Activated T-cell treated with anti-CD3 and anti-CD28 coated beads, Interleukin-2, amount 50 U/mL, for 4 hours (primary cell): Measurements from ENCODE around the gene SH3BGRL. TPM values are rescaled to one million over a fixed set of nuclear protein-coding genes. Genes with fewer than 3 reads are reported as not detected.
A peak's percentile ranks its signal among the peaks of the same experiment; 100 is the strongest.

Experiments
- ATAC-seq, 2 donors: fragments of 200-7000 bp; cut with Tn5 transposase; one replicate each; pipeline ENCODE4 v1.10.0; 2021
- DNase-seq: peaks from one replicate; pipeline ENCODE4 v3.0.0-alpha.2; 2020
- H3K27me3 Mint-ChIP-seq: one replicate; pipeline ENCODE4 v1.8.0; 2021; ENCODE audit warnings: low read depth, mixed read lengths
- H3K36me3 Mint-ChIP-seq: one replicate; pipeline ENCODE4 v1.8.0; 2022; ENCODE audit warnings: mixed read lengths; ENCODE audit not compliant: insufficient read depth
- H3K4me1 Mint-ChIP-seq: one replicate; pipeline ENCODE4 v1.8.0; 2021; ENCODE audit warnings: low read depth, mixed read lengths
- H3K4me3 Mint-ChIP-seq: one replicate; pipeline ENCODE4 v1.8.0; 2021; ENCODE audit warnings: mild to moderate bottlenecking, moderate library complexity, mixed read lengths
- H3K9me3 Mint-ChIP-seq: one replicate; pipeline ENCODE4 v1.8.0; 2021; ENCODE audit warnings: mixed read lengths
- total RNA-seq, 3 donors: library from RNA; stranded (reverse); gene quantifications; one replicate each; pipeline ENCODE4 v1.2.1, GENCODE V29; 2021

The SH3BGRL gene
- total RNA-seq = 10 to 100 TPM; 14.0 to 17.4 (median 14.2) TPM

GRCh38 chrX:81201671-81202455 is at the start of gene SH3BGRL, which contains the start of gene HMGN5:
TSS of gene SH3BGRL (plus strand) at chrX:81202102. CDS start at chrX:81202201, 99 bp downstream.
TSS of gene HMGN5 (minus strand) at chrX:81201913. CDS start at chrX:81121549, 80,364 bp downstream.
- Mint-ChIP-seq H3K4me1 (peaks cover 50% of the 10 kb centered on the region), H3K9me3 (no peaks in the 10 kb centered on the region), H3K27me3 (no peaks in the 10 kb centered on the region), H3K36me3 (peaks cover 4% of the 10 kb centered on the region), H3K4me3 (peak within 1 kb of the TSS; percentile 95)
- peak; percentile 54 for DNase-seq
- peak; percentile 96 to 97 for ATAC-seq

- no peak for DNase-seq
- Mint-ChIP-seq H3K27me3 (no peaks in the 10 kb centered on the region), H3K4me1 (no peaks in the 10 kb centered on the region), H3K36me3 (no peaks in the 10 kb centered on the region), H3K4me3 (no peak overlapping the region), H3K9me3 (no peaks in the 10 kb centered on the region)
- ATAC-seq = no peak
Observed at GRCh38 chrX:81168391-81168790, 33.5 kb upstream of the SH3BGRL start.

GRCh38 chrX:81174286-81174685 is 27.6 kb upstream of the SH3BGRL start:
- H3K9me3 Mint-ChIP-seq = no peaks in the 10 kb centered on the region

GRCh38 chrX:81195259-81195658 is 6.6 kb upstream of the SH3BGRL start:
- H3K4me1 Mint-ChIP-seq = peaks cover 4% of the 10 kb centered on the region
- no peaks in the 10 kb centered on the region for H3K9me3 Mint-ChIP-seq
- H3K27me3 Mint-ChIP-seq = no peaks in the 10 kb centered on the region
- DNase-seq = no peak
- ATAC-seq = peak in 1 of 2 donors; percentile 18
- H3K36me3 Mint-ChIP-seq = no peaks in the 10 kb centered on the region
- H3K4me3 Mint-ChIP-seq = no peak overlapping the region

More at GRCh38 chrX:81174286-81174685, 27.6 kb upstream of the SH3BGRL start:
- DNase-seq = no peak
- Mint-ChIP-seq H3K4me3 (no peak overlapping the region), H3K4me1 (no peaks in the 10 kb centered on the region), H3K27me3 (no peaks in the 10 kb centered on the region), H3K36me3 (no peaks in the 10 kb centered on the region)
- no peak for ATAC-seq

- DNase-seq (peak; percentile 48), ATAC-seq (peak; percentile 55 to 75)
- no peaks in the 10 kb centered on the region for H3K9me3 Mint-ChIP-seq
- H3K36me3 Mint-ChIP-seq = no peaks in the 10 kb centered on the region
- peaks cover 4% of the 10 kb centered on the region for H3K4me1 Mint-ChIP-seq
- no peaks in the 10 kb centered on the region for H3K27me3 Mint-ChIP-seq
- H3K4me3 Mint-ChIP-seq = no peak overlapping the region
Observed at GRCh38 chrX:81195712-81196111, 6.2 kb upstream of the SH3BGRL start.

- Mint-ChIP-seq H3K4me3 (peak overlapping the region; percentile 95), H3K9me3 (no peaks in the 10 kb centered on the region), H3K4me1 (peaks cover 42% of the 10 kb centered on the region), H3K36me3 (peaks cover 3% of the 10 kb centered on the region), H3K27me3 (no peaks in the 10 kb centered on the region)
- DNase-seq = no peak
- ATAC-seq = no peak
Observed at GRCh38 chrX:81201071-81201470, 831 bp upstream of the SH3BGRL start.

GRCh38 chrX:81202456-81202819 is 536 bp downstream of the SH3BGRL start:
- peak overlapping the region; percentile 95 for H3K4me3 Mint-ChIP-seq
- peaks cover 52% of the 10 kb centered on the region for H3K4me1 Mint-ChIP-seq
- H3K36me3 Mint-ChIP-seq = peaks cover 6% of the 10 kb centered on the region
- H3K9me3 Mint-ChIP-seq = no peaks in the 10 kb centered on the region
- H3K27me3 Mint-ChIP-seq = no peaks in the 10 kb centered on the region
- DNase-seq = no peak
- peak; percentile 25 to 36 for ATAC-seq

GRCh38 chrX:81202943-81203342 is 1.0 kb downstream of the SH3BGRL start:
- Mint-ChIP-seq H3K4me3 (peak overlapping the region; percentile 95), H3K4me1 (peaks cover 54% of the 10 kb centered on the region), H3K36me3 (peaks cover 11% of the 10 kb centered on the region), H3K9me3 (no peaks in the 10 kb centered on the region), H3K27me3 (no peaks in the 10 kb centered on the region)
- ATAC-seq (no peak), DNase-seq (no peak)

GRCh38 chrX:81205551-81205950 is 3.6 kb downstream of the SH3BGRL start:
- H3K4me3 Mint-ChIP-seq = no peak overlapping the region
- H3K27me3 Mint-ChIP-seq = no peaks in the 10 kb centered on the region
- H3K36me3 Mint-ChIP-seq = peaks cover 11% of the 10 kb centered on the region
- peaks cover 51% of the 10 kb centered on the region for H3K4me1 Mint-ChIP-seq
- ATAC-seq (no peak), DNase-seq (no peak)
- H3K9me3 Mint-ChIP-seq = no peaks in the 10 kb centered on the region

- no peaks in the 10 kb centered on the region for H3K9me3 Mint-ChIP-seq
- peaks cover 44% of the 10 kb centered on the region for H3K4me1 Mint-ChIP-seq
Observed at GRCh38 chrX:81206476-81206875, 4.6 kb downstream of the SH3BGRL start.

GRCh38 chrX:81208916-81209315 is 7.0 kb downstream of the SH3BGRL start:
- H3K36me3 Mint-ChIP-seq = peaks cover 19% of the 10 kb centered on the region
- no peaks in the 10 kb centered on the region for H3K9me3 Mint-ChIP-seq
- ATAC-seq (no peak), DNase-seq (no peak)
- peaks cover 34% of the 10 kb centered on the region for H3K4me1 Mint-ChIP-seq
- no peaks in the 10 kb centered on the region for H3K27me3 Mint-ChIP-seq
- H3K4me3 Mint-ChIP-seq = no peak overlapping the region

More at GRCh38 chrX:81206476-81206875, 4.6 kb downstream of the SH3BGRL start:
- ATAC-seq (no peak), DNase-seq (no peak)
- peaks cover 16% of the 10 kb centered on the region for H3K36me3 Mint-ChIP-seq
- no peak overlapping the region for H3K4me3 Mint-ChIP-seq
- no peaks in the 10 kb centered on the region for H3K27me3 Mint-ChIP-seq

- Mint-ChIP-seq H3K27me3 (no peaks in the 10 kb centered on the region), H3K4me3 (no peak overlapping the region), H3K36me3 (peaks cover 12% of the 10 kb centered on the region), H3K4me1 (peaks cover 36% of the 10 kb centered on the region), H3K9me3 (no peaks in the 10 kb centered on the region)
- DNase-seq (no peak), ATAC-seq (no peak)
Observed at GRCh38 chrX:81215685-81216084, 13.8 kb downstream of the SH3BGRL start.

- Mint-ChIP-seq H3K4me3 (no peak overlapping the region), H3K4me1 (peaks cover 21% of the 10 kb centered on the region), H3K36me3 (peaks cover 10% of the 10 kb centered on the region), H3K9me3 (no peaks in the 10 kb centered on the region), H3K27me3 (no peaks in the 10 kb centered on the region)
- ATAC-seq (no peak), DNase-seq (no peak)
Observed at GRCh38 chrX:81229229-81229628, 27.3 kb downstream of the SH3BGRL start.

- H3K4me1 Mint-ChIP-seq = peaks cover 21% of the 10 kb centered on the region
- H3K4me3 Mint-ChIP-seq = no peak overlapping the region
- no peak for DNase-seq
- no peak for ATAC-seq
- no peaks in the 10 kb centered on the region for H3K9me3 Mint-ChIP-seq
- H3K27me3 Mint-ChIP-seq = no peaks in the 10 kb centered on the region
- H3K36me3 Mint-ChIP-seq = peaks cover 10% of the 10 kb centered on the region
Observed at GRCh38 chrX:81229901-81230300, 28.0 kb downstream of the SH3BGRL start.

- Mint-ChIP-seq H3K9me3 (no peaks in the 10 kb centered on the region), H3K27me3 (no peaks in the 10 kb centered on the region), H3K36me3 (peaks cover 13% of the 10 kb centered on the region), H3K4me3 (no peak overlapping the region), H3K4me1 (peaks cover 21% of the 10 kb centered on the region)
- DNase-seq (no peak), ATAC-seq (no peak)
Observed at GRCh38 chrX:81231476-81231875, 29.6 kb downstream of the SH3BGRL start.
